Right renal cortex interstitium (tissue), 3 donors: ENCODE data around the gene TTC39A. TPM values are rescaled to one million over a fixed set of nuclear protein-coding genes. Genes with fewer than 3 reads are reported as not detected.

ENCODE experiments used
- DNase-seq, 3 donors: peaks; one replicate each; pipeline ENCODE4 v3.0.0-alpha.2; 2013; ENCODE audit warnings: low read depth in 3 of 3, low spot score in 2 of 3
- polyA plus RNA-seq, 3 donors: library from polyadenylated mRNA; unstranded; fragments of 120-200 nt; gene quantifications; one replicate each; pipeline ENCODE4 v1.2.1, GENCODE V29; 2013; ENCODE audit not compliant: insufficient read length in 3 of 3

Gene TTC39A
- polyA plus RNA-seq, 3 donors: 7.5 to 9.9 (median 9.1) TPM

- no peak for DNase-seq
Observed at GRCh38 chr1:51316113-51316845, 14.1 kb downstream of the TTC39A start.

- DNase-seq: no peak
Observed at GRCh38 chr1:51314974-51315373, 15.4 kb downstream of the TTC39A start.

DNA sequence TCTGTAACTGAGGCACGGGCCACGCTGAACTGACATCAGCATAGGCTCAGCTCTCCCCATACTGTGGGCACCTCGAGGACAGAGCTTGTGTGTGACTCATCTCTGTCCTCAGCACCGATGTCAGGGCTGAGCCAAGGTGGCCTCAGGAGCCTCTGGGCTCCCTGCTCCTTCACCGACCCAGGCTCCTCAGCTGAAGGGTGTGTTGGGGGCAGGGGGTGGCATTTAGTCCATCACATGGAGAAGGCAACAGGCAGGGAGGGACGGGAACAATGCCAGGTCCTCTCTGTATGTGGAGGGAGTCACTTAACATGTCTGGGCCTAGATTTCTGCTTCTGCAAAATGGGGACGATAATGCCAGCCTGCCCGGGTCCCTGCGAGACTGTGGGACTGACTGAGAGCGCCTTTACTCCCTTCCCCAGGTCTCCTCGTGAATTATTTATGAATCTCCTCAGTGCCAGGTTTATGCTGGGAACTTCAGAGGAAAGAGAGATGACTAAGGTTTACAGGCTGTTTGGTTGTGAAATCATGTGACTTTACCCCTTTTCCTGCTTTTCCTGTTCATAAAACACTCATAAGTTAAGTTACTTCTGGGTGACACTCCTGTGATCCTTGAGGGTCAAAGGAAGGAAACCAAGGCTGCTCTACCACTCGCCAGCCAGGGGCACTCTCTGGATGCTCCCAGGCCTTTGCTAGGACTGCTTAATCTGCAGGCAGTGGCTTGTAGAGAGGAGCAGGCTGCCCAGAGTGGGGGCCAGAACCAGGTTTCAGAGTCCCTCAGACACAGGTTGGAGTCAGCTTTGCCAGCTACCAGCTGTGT is 16.2 kb downstream of the TTC39A start:
- DNase-seq: no peak

DNA sequence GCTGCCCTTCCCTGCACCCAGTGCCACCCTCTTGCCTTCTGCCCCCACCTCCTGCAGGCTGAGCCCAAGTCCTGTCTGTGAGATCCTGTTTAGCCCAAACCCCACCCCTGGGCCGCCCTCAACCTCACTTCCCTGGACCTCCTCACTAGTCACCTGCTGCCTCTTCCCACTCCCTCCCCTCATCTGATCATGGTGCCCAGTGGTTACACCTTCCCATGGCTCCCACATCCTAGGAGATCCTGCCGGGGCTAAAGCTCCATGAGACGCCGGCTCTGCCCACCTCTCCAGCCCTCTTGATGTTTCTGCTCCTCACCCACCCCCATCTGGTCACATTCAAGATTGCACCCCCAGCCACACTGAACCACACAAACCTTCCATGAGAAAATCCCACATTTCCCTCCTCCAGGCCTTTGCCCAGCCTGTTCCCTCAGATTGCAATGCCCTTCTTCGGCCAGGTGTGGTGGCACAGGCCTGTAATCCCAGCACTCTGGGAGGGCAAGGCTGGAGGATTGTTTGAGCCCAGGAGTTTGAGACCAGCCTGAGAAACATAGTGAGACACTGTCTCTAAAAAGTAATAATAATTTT is 17.0 kb downstream of the TTC39A start:
- no peak for DNase-seq

DNA sequence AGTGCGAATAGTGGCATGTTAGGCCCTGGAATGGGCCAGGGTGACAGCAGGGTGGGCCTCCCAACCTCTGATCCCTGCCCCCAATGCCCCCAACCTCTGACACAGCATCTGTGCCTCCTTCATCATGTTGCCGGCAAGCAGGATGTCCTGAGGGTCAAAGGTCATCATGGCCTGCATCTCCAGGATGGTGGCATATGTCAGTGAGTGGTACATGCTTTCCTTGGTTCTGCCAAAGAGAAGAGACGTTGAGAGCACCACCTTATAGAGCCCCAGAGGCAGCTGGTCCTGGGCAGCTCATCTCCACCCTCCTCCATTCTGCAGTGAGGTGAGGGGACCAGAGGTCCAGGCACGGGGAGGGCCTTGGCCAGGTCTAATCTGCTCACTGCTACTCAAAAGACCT is 17.6 kb downstream of the TTC39A start:
- no peak for DNase-seq

DNA sequence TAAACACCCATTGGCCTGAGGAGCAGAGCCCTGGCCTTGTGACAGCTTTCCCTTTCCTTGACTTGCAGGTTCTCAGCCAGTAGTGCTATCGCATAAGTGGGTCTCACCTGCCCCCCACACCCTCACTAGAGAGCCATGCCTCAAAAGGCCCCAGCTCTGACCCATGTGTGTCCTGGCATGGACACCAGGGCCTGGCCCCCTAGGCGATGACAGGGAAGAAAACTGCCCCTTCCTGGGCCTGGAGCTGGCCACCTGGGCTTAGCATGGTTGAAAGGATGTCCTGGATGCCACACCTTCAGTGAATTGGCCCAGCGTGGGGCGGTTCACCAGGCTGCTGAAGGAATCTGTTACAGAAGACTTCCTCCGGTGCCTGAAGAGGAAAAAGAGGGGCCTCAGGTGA is 18.5 kb downstream of the TTC39A start:
- no peak for DNase-seq

DNA sequence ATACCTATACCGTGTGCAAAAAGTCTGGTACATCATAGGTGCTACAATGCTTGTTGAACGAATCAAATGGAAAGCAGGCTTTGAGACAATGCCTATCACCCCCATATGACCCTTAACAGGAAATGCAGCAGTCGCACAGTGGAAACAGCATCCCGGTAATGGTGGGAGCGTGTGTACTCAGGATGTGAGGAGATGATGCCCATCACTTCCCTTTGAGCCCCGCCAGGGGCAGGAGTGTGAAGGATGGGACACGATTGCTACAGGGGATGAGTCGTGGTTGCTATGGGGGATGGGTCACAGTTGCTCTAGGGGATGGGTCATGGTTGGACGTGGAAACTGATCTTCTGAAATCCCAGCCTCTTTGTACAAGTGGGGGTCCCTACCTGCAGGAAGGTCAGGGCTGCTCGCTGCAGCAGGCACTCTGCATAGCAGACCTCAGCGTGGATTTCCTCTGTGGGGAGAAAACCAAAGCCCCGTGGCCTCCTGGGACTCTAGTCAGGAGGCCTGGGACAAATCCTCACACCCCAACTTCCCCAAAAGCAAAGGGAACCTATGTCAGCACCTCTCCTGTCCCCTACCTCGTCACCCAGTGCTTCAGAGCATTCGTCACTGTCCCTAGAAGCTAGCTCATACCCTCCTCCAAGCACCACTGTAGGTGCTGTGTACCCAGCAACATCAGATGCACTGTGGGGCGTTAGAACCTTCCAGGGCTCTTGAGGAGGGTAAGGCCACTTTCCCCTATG is 19.3 kb downstream of the TTC39A start:
- no peak for DNase-seq

GRCh38 chr1:51309291-51309690 is 21.1 kb downstream of the TTC39A start:
- DNase-seq: no peak

- DNase-seq: no peak
Observed at GRCh38 chr1:51308636-51309035, 21.7 kb downstream of the TTC39A start.

GRCh38 chr1:51306950-51307349 is 23.4 kb downstream of the TTC39A start:
- DNase-seq: no peak

- DNase-seq: no peak
Observed at GRCh38 chr1:51305371-51305823, 25.0 kb downstream of the TTC39A start.

DNA sequence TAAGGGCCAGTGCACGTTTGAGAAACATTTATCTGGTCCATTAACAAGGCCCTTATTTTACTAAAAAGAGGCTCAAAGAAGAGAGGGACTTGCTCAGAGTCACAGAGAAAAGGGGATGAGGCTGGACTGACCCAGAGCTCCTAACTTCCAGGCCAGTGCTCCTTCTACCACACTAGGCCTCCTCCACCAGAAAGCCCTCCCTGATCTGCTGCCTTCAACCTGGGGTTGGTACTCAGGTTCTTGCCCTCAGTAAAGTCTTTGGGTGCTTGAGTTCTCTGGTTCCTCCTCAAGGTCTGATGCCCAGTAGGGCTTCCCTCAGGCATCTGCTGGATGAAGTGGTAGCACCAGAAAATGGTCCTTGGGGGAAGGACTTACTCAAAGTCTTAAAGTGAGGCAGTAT is 26.0 kb downstream of the TTC39A start:
- no peak for DNase-seq

DNA sequence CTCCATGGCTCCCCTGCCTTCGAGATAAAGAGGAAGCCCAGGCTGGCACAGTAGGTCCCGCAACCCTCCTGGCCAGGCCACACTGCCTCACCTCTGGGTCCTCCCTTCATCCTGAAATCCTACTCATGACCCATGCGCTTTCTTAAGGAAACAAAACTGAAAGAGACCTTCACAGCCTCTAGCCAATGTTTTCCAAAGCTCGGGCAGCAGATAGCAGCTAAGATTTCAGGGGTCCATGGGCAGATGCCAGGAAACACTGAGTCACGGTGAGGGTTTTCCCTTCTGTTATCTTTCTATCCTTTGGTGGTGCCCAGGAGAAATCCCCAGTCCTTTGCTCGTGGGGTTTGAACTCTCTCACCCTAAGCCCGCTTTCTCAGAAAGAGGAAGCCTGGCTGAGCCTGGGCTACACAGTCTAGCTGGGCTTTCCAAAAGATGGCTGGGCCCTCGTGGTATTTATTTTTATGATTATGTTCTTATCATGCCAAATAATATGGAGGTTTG is 26.6 kb downstream of the TTC39A start:
- no peak for DNase-seq

DNA sequence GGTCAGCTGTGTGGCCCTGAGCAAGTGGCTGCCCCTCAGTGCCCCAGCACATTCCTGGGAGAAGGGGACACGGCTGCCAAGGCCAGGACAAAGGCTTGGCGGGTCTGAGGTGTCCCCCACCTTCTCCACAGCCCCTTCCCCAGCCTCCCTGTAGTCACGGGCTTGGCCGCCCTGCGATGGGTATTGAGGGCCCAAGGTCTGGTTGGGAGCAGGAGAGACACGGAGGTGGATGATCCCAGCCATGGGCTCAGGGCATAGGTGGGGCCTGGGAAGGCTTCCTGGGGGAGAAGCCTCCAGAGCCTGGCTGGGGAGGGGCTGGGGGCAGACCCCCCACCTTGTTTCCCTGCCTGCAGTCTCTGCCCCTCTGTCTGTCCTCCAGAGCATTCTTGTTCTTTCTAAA is 27.0 kb downstream of the TTC39A start:
- no peak for DNase-seq

DNA sequence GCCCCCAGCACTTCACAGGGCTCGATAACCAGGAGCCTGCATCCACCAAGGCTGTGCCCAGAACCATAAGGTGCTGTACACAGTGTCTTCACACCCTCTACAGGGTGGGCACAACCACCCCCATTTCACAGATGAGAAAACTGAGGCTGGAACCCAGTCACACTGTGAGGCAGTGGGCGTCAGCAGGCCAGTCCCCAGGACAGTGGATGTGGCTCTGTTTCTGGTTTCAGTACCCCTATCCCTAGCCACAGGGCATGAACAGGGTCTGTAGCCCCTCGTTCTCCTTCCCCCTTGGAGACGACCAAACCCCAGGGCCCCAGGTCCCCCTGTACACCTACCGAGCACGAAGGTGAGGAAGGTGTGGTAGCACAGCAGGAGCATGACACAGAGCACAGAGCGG is 27.6 kb downstream of the TTC39A start:
- no peak for DNase-seq

DNA sequence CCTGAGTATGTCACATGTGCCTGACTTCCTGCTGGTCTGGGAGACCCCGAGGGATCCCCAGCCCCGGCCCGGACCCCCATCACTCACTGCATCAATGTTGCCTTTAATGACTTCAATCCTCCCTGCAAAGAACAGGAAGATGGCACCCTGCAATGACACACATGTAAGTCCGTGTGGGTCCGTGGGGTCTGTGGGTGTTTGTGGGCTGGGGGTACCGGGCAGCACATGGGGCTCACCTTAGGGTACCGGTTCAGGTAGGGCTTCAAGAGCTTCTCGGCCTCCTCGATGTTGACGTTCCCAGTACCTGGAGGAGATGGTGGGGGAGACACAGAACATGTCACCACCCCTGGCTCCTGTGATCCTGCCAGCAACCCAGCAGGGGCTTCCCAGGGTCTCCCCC is 28.1 kb downstream of the TTC39A start:
- no peak for DNase-seq

- DNase-seq: no peak
Observed at GRCh38 chr1:51301844-51302162, 28.6 kb downstream of the TTC39A start.

DNA sequence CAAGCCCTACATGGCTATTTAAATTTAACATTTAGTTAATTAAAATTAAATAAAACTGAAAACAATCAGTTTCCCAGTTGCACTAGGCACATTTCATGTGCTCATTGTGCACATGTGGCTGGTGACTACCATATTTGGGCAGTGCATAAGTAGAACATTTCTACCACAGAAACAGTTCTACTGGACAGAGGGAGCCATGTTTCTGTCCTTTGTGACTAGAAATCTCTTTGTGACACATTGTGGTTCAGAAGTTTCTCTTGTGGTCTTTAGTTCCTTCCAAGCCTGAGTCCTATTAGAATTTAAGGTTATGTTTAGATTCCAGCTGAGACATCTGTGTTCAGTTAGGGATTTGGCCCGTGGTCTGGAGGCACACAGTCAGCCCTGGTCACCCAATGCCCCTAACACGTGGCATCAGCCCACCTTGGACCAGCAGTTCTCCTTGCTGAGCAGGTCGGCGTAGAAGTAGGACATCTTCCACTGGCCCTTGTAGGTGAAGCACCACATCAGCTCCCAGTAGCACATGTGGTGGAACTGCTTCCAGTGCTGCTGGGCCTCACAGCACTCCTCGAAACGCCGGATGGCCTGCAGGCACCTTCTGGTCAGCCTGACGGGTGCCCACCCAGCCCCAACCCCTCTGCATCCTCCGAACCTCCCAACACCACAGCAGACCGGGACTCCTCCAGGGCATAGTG is 29.1 kb downstream of the TTC39A start:
- no peak for DNase-seq

GRCh38 chr1:51299981-51300670 is 30.2 kb downstream of the TTC39A start:
- DNase-seq: no peak
